Renal cortex interstitium (tissue), 11 donors: ENCODE data around the gene CMSS1. TPM values are rescaled to one million over a fixed set of nuclear protein-coding genes. Genes with fewer than 3 reads are reported as not detected.

Experiments
- DNase-seq, 11 donors: peaks; one replicate each; pipeline ENCODE4 v3.0.0-alpha.2; 2013; ENCODE audit warnings: low read depth in 9 of 11, low spot score in 4 of 11; ENCODE audit errors: extremely low read depth in 1 of 11
- polyA plus RNA-seq, 3 donors: library from polyadenylated mRNA; unstranded; fragments of 120-200 nt; gene quantifications; one replicate each; pipeline ENCODE4 v1.2.1, GENCODE V29; 2013; ENCODE audit not compliant: insufficient read length in 3 of 3

CMSS1 gene
- polyA plus RNA-seq, 3 donors, result 43.2 to 47.4 (median 44.5) TPM

- DNase-seq, result no peak
Measured at GRCh38 chr3:99919694-99920093, 102.0 kb downstream of the CMSS1 start.

GRCh38 chr3:99920481-99921376 lies 103.1 kb downstream of the CMSS1 start:
- no peak for DNase-seq

GRCh38 chr3:99921377-99921695 lies 103.7 kb downstream of the CMSS1 start:
- no peak for DNase-seq

GRCh38 chr3:99921986-99922385 lies 104.3 kb downstream of the CMSS1 start:
- DNase-seq, result no peak

- DNase-seq, result no peak
Measured at GRCh38 chr3:99923873-99924272, 106.2 kb downstream of the CMSS1 start.

- no peak for DNase-seq
Measured at GRCh38 chr3:99925584-99926230, 108.0 kb downstream of the CMSS1 start.

- DNase-seq, result no peak
Measured at GRCh38 chr3:99927671-99928457, 110.2 kb downstream of the CMSS1 start.

- DNase-seq, result no peak
Measured at GRCh38 chr3:99928771-99929744, 111.4 kb downstream of the CMSS1 start.

- no peak for DNase-seq
Measured at GRCh38 chr3:99929745-99930139, 112.1 kb downstream of the CMSS1 start.

GRCh38 chr3:99931059-99931458 lies 113.4 kb downstream of the CMSS1 start:
- no peak for DNase-seq

- no peak for DNase-seq
Measured at GRCh38 chr3:99933971-99934750, 116.5 kb downstream of the CMSS1 start.

- no peak for DNase-seq
Measured at GRCh38 chr3:99934975-99935797, 117.5 kb downstream of the CMSS1 start.

GRCh38 chr3:99938270-99938911 lies 120.7 kb downstream of the CMSS1 start:
- DNase-seq, result no peak

GRCh38 chr3:99939876-99940275 lies 122.2 kb downstream of the CMSS1 start:
- no peak for DNase-seq

- DNase-seq, result no peak
Measured at GRCh38 chr3:99940350-99940749, 122.7 kb downstream of the CMSS1 start.

- DNase-seq, result no peak
Measured at GRCh38 chr3:99941211-99941610, 123.5 kb downstream of the CMSS1 start.
